ENCODE data around the gene IFNL4. TPM values are rescaled to one million over a fixed set of nuclear protein-coding genes. Genes with fewer than 3 reads are reported as not detected.

IFNL4 gene
- total and polyA plus RNA-seq, 2 donors (not counting 1 experiment from before 2014, with no cell fraction given): not detected

DNA sequence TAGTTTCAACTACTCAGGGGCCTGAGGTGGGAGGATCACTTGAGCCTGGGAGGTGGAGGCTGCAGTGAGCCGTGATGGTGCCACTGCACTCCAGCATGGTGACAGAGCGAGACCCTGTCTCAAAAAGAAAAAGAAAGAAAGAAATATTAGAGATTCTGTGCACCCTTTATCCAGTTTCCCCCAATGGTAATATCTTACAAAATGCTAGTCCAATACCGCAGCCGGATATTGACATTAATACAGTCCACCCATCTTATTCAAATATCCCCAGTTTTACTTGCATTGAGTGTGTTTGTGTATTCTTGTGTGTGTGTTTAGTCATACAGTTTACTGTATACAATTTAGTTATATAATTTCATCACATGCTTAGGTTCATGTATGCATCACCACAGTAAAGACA, 8.6 kb upstream of the IFNL4 start:
- H3K27ac ChIP-seq (ENCODE audit: insufficient read depth, low read length): no peak overlapping the region
- H3K9me3 ChIP-seq (ENCODE audit: control insufficient read depth, insufficient read depth, low read depth, low read length): no peaks in the 10 kb centered on the region
- H4K20me1 ChIP-seq (ENCODE audit: control insufficient read depth, extremely low read depth, insufficient read depth, low read length): no peaks in the 10 kb centered on the region
- no peaks in the 10 kb centered on the region for H3K36me3 ChIP-seq (ENCODE audit: control insufficient read depth, insufficient read depth, low read length)
- no peaks in the 10 kb centered on the region for H3K79me2 ChIP-seq (ENCODE audit: control insufficient read depth, insufficient read depth, low read length)
- H3K4me2 ChIP-seq (ENCODE audit: extremely low read depth, insufficient read depth, low read length): no peak overlapping the region
- no peak overlapping the region for H3K4me3 ChIP-seq (replicated peaks in 1 of 4; ENCODE audit: control extremely low read depth in 1 of 4, insufficient read depth in 1 of 4, low read depth in 3 of 4, low read length in 4 of 4)
- no peak overlapping the region for H3K9ac ChIP-seq (ENCODE audit: insufficient read depth, low read length)
- no peaks in the 10 kb centered on the region for H3K4me1 ChIP-seq (ENCODE audit: control insufficient read depth, extremely low read depth, insufficient read depth, low read length)
- peaks cover 8% of the 10 kb centered on the region for H3K27me3 ChIP-seq (ENCODE audit: control insufficient read depth, insufficient read depth, low read length)
- no peak for DNase-seq (ENCODE audit: low read depth in 2 of 2)
- TF ChIP-seq CTCF (conservative IDR thresholded peaks at IDR 0.05 in 1 of 2, IDR thresholded peaks at IDR 0.05 in 1 of 2; ENCODE audit: low read depth in 1 of 2, low read length in 2 of 2) (no peak), EZH2 (IDR thresholded peaks at IDR 0.05; ENCODE audit: low read length, missing control alignments) (no peak)
- no peak overlapping the region for H2AFZ ChIP-seq (ENCODE audit: low read length)

- no peak overlapping the region for H3K27ac ChIP-seq (ENCODE audit: insufficient read depth, low read length)
- DNase-seq (ENCODE audit: low read depth in 2 of 2): no peak
- no peak overlapping the region for H3K4me3 ChIP-seq (replicated peaks in 1 of 4; ENCODE audit: control extremely low read depth in 1 of 4, insufficient read depth in 1 of 4, low read depth in 3 of 4, low read length in 4 of 4)
- H3K36me3 ChIP-seq (ENCODE audit: control insufficient read depth, insufficient read depth, low read length): no peaks in the 10 kb centered on the region
- no peak for TF ChIP-seq CTCF (conservative IDR thresholded peaks at IDR 0.05 in 1 of 2, IDR thresholded peaks at IDR 0.05 in 1 of 2; ENCODE audit: low read depth in 1 of 2, low read length in 2 of 2)
- no peak for TF ChIP-seq EZH2 (IDR thresholded peaks at IDR 0.05; ENCODE audit: low read length, missing control alignments)
- H3K79me2 ChIP-seq (ENCODE audit: control insufficient read depth, insufficient read depth, low read length): no peaks in the 10 kb centered on the region
- H3K4me2 ChIP-seq (ENCODE audit: extremely low read depth, insufficient read depth, low read length): no peak overlapping the region
- peaks cover 7% of the 10 kb centered on the region for H3K27me3 ChIP-seq (ENCODE audit: control insufficient read depth, insufficient read depth, low read length)
- no peaks in the 10 kb centered on the region for H4K20me1 ChIP-seq (ENCODE audit: control insufficient read depth, extremely low read depth, insufficient read depth, low read length)
- no peak overlapping the region for H2AFZ ChIP-seq (ENCODE audit: low read length)
- H3K9me3 ChIP-seq (ENCODE audit: control insufficient read depth, insufficient read depth, low read depth, low read length): no peaks in the 10 kb centered on the region
- no peaks in the 10 kb centered on the region for H3K4me1 ChIP-seq (ENCODE audit: control insufficient read depth, extremely low read depth, insufficient read depth, low read length)
- no peak overlapping the region for H3K9ac ChIP-seq (ENCODE audit: insufficient read depth, low read length)
Measured at GRCh38 chr19:39254531-39255345, 6.1 kb upstream of the IFNL4 start.

DNA sequence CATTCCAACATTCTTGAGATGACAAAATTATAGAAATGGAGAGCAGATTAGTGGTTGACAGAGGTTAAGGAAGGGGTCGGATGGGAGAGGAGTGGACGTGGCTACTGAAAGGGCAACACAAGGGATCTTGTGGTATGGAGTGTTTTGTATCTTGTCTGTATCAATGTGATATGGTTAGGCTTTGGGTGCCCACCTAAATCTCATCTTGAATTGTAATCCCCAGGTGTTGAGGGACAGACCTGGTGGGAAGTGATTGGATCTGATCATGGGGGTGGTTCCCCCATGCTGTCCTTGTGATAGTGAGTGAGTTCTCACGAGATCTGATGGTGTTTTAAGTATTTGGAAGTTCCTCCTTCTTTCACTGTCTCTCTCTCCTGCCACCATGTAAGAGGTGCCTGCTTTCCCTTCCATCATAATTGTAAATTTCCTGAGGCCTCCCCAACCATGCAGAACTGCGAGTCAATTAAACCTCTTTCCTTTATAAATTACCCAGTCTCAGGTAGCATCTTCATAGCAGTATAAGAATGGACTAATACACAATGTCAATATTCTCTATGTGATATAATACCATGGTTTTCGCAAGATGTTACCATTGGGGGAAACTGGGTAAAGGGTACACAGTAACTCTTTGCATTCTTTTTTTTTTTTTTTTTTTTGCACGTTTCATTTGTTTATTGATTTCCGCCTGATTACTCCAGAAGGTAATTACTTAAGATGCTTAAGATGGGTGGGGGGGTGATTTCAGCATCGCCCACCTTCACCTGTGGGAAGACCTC, 4.9 kb upstream of the IFNL4 start:
- H3K27ac ChIP-seq (ENCODE audit: insufficient read depth, low read length): no peak overlapping the region
- peaks cover 18% of the 10 kb centered on the region for H3K27me3 ChIP-seq (ENCODE audit: control insufficient read depth, insufficient read depth, low read length)
- H3K79me2 ChIP-seq (ENCODE audit: control insufficient read depth, insufficient read depth, low read length): no peaks in the 10 kb centered on the region
- no peaks in the 10 kb centered on the region for H3K36me3 ChIP-seq (ENCODE audit: control insufficient read depth, insufficient read depth, low read length)
- H3K4me1 ChIP-seq (ENCODE audit: control insufficient read depth, extremely low read depth, insufficient read depth, low read length): no peaks in the 10 kb centered on the region
- no peaks in the 10 kb centered on the region for H3K9me3 ChIP-seq (ENCODE audit: control insufficient read depth, insufficient read depth, low read depth, low read length)
- no peak for DNase-seq (ENCODE audit: low read depth in 2 of 2)
- no peak overlapping the region for H2AFZ ChIP-seq (ENCODE audit: low read length)
- H4K20me1 ChIP-seq (ENCODE audit: control insufficient read depth, extremely low read depth, insufficient read depth, low read length): no peaks in the 10 kb centered on the region
- no peak overlapping the region for H3K9ac ChIP-seq (ENCODE audit: insufficient read depth, low read length)
- TF ChIP-seq EZH2 (IDR thresholded peaks at IDR 0.05; ENCODE audit: low read length, missing control alignments) (no peak), CTCF (conservative IDR thresholded peaks at IDR 0.05 in 1 of 2, IDR thresholded peaks at IDR 0.05 in 1 of 2; ENCODE audit: low read depth in 1 of 2, low read length in 2 of 2) (no peak)
- no peak overlapping the region for H3K4me3 ChIP-seq (replicated peaks in 1 of 4; ENCODE audit: control extremely low read depth in 1 of 4, insufficient read depth in 1 of 4, low read depth in 3 of 4, low read length in 4 of 4)
- H3K4me2 ChIP-seq (ENCODE audit: extremely low read depth, insufficient read depth, low read length): no peak overlapping the region

Data from fibroblast of lung (primary cell).